Brain microvascular endothelial cell (primary cell): ENCODE results near the gene RUFY3.

Experiments
- DNase-seq: peaks from one replicate; pipeline ENCODE4 v3.0.0-alpha.2; 2020
- H3K27ac ChIP-seq: fragments of 250-450 bp; sonication (Bioruptor Pico); 2 replicates; pipeline ENCODE4 v1.5.1; 2020; ENCODE audit warnings: mild to moderate bottlenecking, moderate library complexity
- H3K27me3 ChIP-seq: fragments of 250-450 bp; sonication (Bioruptor Pico); replicated peaks from 2 replicates; pipeline ENCODE4 v1.5.1; 2020; ENCODE audit warnings: mild to moderate bottlenecking
- H3K36me3 ChIP-seq: fragments of 250-450 bp; sonication (Bioruptor Pico); replicated peaks from 2 replicates; pipeline ENCODE4 v1.5.1; 2020; ENCODE audit warnings: mild to moderate bottlenecking
- H3K4me3 ChIP-seq: 2 replicates; pipeline ENCODE4 v1.5.1; 2011; ENCODE audit warnings: low read depth, mild to moderate bottlenecking, control low read depth, low read length, moderate library complexity
- in situ Hi-C: cut with HindIII; loops from 2 replicates; pipeline ENCODE4 v1.10.0; 2017; ENCODE audit warnings: low sequenced_read_pairs, low pct_ligation_motif_present
- TF ChIP-seq, protein P1 (sequence below): IDR thresholded peaks from 2 replicates; pipeline ENCODE4 v1.5.1; 2011; ENCODE audit warnings: low read depth, mild to moderate bottlenecking, moderate library complexity, low read length, control low read depth, inconsistent platforms; ENCODE audit errors: missing control alignments

RUFY3 gene

DNA sequence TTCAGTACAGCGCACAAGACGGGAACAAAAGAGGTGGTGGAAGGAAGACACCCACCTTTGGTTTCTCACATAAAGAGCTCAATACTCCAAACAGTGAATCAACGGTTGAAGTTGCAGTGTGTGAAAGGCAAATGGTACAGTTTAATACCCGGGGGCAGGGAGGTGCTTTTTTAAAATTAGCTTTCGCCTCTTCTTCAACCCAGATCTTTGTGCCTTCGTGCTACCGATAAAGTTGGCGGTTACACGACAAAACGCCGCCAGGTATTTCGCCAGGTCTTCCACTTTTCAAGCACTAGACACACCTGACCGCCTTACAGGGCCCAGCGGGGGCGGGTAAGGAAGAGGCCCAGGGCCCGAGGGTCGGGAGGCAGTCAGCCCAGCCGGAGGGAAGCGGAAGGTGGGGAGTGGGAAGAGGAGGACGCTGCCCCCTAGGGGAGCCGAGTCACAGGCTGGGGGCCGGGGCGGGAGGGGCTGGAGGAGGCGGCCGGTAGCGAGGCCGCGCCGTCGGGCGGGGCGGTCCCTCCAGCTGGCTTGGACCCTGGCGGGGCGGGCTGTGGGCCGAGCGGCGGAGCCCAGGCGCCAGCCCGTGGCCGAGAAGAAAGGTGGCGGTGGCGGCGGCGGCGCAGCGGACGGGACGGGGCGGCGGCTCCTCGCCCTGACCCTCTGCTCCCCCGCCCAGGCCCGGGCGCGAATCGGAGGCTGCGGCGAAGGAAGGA lies 17.4 kb upstream of the RUFY3 start:
- peak; percentile 33 for DNase-seq
- in situ Hi-C loops, result no loop called here
- H3K36me3 ChIP-seq, result no peaks in the 10 kb centered on the region

DNA sequence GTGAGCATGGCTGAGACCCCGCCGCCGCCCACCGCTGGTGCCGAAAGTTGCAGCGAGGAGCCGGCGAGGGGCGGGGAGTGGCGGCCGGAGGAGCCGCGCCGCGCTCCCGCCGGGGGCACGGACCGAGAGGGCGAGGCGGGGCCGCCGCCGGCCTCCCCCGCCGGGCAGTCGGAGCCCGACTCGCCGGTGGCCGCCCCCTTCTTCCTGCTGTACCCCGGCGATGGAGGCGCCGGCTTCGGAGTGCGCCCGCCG lies 16.9 kb upstream of the RUFY3 start:
- no peak for DNase-seq
- in situ Hi-C loops, result no loop called here
- H3K4me3 ChIP-seq, result peak overlapping the region; percentile 72

More for the DNA sequence above, 17.4 kb upstream of the RUFY3 start:
- peak overlapping the region; percentile 75 for H3K27ac ChIP-seq
- H3K27me3 ChIP-seq, result no peaks in the 10 kb centered on the region
- TF ChIP-seq, protein P1, sequence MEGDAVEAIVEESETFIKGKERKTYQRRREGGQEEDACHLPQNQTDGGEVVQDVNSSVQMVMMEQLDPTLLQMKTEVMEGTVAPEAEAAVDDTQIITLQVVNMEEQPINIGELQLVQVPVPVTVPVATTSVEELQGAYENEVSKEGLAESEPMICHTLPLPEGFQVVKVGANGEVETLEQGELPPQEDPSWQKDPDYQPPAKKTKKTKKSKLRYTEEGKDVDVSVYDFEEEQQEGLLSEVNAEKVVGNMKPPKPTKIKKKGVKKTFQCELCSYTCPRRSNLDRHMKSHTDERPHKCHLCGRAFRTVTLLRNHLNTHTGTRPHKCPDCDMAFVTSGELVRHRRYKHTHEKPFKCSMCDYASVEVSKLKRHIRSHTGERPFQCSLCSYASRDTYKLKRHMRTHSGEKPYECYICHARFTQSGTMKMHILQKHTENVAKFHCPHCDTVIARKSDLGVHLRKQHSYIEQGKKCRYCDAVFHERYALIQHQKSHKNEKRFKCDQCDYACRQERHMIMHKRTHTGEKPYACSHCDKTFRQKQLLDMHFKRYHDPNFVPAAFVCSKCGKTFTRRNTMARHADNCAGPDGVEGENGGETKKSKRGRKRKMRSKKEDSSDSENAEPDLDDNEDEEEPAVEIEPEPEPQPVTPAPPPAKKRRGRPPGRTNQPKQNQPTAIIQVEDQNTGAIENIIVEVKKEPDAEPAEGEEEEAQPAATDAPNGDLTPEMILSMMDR, result peak; percentile 53
- peak overlapping the region; percentile 72 for H3K4me3 ChIP-seq

DNA sequence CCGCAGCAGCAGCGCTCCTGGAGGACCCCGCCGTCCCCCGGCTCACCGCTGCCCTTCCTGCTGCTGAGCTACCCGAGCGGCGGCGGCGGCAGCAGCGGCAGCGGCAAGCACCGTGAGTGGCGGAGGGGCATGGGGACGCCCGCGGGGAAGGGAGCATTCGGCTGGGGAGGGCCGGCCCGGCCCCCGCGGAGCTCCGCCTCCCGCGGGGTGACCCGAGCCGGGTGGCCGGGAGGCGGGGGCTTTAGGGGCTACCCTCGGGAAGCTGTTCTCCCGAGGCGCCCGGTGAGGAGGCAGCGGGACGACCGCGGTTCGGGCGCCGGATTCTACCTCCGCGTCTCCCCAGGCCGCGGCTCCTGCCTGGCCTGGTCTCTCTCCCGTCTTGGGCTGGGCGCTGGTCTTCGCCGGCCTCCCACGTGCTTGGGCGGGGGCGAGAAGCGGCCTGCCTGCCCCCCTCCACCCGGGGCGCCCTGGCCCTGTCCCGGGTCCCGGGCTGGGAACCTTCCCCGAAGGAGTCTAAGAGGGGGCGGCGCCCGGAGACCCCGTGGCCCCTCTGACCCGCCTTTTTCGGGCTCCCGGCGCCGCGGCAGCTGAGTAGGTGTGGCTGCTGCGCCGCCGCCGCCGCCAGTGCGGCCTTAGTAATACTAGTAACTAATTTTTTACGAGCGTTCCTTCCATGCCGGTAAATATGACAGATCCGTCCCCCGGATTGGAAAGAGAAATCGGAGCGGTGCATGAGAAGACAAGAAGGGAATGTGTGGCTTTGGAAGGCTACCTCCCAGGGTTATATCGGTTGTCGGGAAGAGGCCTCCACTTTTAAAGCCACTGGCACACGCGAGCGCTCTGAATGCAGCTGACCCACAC lies 16.4 kb upstream of the RUFY3 start:
- TF ChIP-seq, protein P1, result no peak
- Histone ChIP-seq H3K4me3 (peak overlapping the region; percentile 72), H3K27me3 (no peaks in the 10 kb centered on the region), H3K27ac (peak overlapping the region; percentile 75), H3K36me3 (no peaks in the 10 kb centered on the region)
- in situ Hi-C loops, result no loop called here
- DNase-seq, result peak; percentile 40

More for the DNA sequence above, 16.9 kb upstream of the RUFY3 start:
- TF ChIP-seq, protein P1, result no peak
- H3K27me3 ChIP-seq, result no peaks in the 10 kb centered on the region
- no peaks in the 10 kb centered on the region for H3K36me3 ChIP-seq
- peak overlapping the region; percentile 75 for H3K27ac ChIP-seq

DNA sequence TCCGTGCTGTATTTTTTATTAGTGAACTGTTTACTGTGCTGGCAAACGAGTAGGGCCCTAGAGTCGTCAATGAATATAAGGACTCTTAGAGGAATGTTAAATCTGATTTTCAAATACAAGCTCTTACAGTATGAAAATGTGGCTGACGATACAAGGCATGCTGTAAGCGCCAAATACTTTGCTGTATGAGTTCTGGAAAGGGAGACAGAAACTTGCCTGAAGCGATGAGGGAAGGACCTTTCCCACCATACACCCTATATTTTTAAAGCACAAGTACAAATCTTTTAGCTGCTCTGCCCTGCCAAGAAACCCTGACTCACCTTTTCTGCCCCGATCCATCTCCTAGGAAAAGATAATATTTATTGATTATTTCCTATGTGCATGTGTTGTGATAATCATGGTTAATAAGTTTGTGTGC lies 15.7 kb upstream of the RUFY3 start:
- TF ChIP-seq, protein P1, result no peak
- in situ Hi-C loops, result no loop called here
- H3K27ac ChIP-seq, result peak overlapping the region; percentile 75
- H3K27me3 ChIP-seq, result no peaks in the 10 kb centered on the region
- no peaks in the 10 kb centered on the region for H3K36me3 ChIP-seq
- peak overlapping the region; percentile 72 for H3K4me3 ChIP-seq
- DNase-seq, result no peak

DNA sequence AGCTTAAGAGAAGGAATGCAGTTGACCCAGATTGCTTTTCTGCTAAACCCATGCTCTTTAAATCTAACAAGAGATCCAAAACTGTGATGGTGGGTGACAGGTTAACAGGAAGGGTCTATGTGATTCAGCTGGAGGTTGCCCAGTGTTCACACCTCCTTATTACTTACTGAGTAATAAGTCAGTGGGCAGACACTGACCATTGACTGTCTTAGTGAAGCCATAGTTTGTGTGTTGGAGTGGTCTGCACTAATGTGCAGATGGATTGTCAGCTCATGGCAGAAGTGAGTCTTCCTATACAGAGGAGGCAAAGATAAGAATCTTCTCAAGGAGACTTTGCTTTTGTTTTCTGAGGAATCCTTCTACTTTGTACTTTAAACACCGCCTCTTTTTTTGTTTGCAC lies 15.2 kb upstream of the RUFY3 start:
- TF ChIP-seq, protein P1, result no peak
- in situ Hi-C loops, result no loop called here

More for the DNA sequence above, 15.2 kb upstream of the RUFY3 start:
- Histone ChIP-seq H3K4me3 (peak overlapping the region; percentile 72), H3K27ac (peak overlapping the region; percentile 75), H3K36me3 (no peaks in the 10 kb centered on the region), H3K27me3 (no peaks in the 10 kb centered on the region)
- no peak for DNase-seq
